ENCODE results near the gene ZFAND3. TPM values are rescaled to one million over a fixed set of nuclear protein-coding genes. Genes with fewer than 3 reads are reported as not detected.

ZFAND3 gene
- total RNA-seq, 4 donors from 2014 or later = 43.5 to 73.1 (median 49.0) TPM

- TF ChIP-seq CTCF (IDR thresholded peaks at IDR 0.05; ENCODE audit: low read depth) = no peak
These were observed 139.5 kb downstream of the ZFAND3 start for GRCh38 chr6:37959061-37959460.

GRCh38 chr6:37960139-37960935, 140.8 kb downstream of the ZFAND3 start:
- TF ChIP-seq CTCF (IDR thresholded peaks at IDR 0.05; ENCODE audit: low read depth) = no peak

GRCh38 chr6:37965964-37966676, 146.6 kb downstream of the ZFAND3 start:
- TF ChIP-seq CTCF (IDR thresholded peaks at IDR 0.05; ENCODE audit: low read depth) = no peak

GRCh38 chr6:37966801-37967200, 147.3 kb downstream of the ZFAND3 start:
- no peak for TF ChIP-seq CTCF (IDR thresholded peaks at IDR 0.05; ENCODE audit: low read depth)

GRCh38 chr6:37967651-37968050, 148.1 kb downstream of the ZFAND3 start:
- TF ChIP-seq CTCF (IDR thresholded peaks at IDR 0.05; ENCODE audit: low read depth) = no peak

- no peak for TF ChIP-seq CTCF (IDR thresholded peaks at IDR 0.05; ENCODE audit: low read depth)
These were observed 151.7 kb downstream of the ZFAND3 start for GRCh38 chr6:37971266-37971665.

GRCh38 chr6:37971711-37972390, 152.3 kb downstream of the ZFAND3 start:
- no peak for TF ChIP-seq CTCF (IDR thresholded peaks at IDR 0.05; ENCODE audit: low read depth)
